Measurements from ENCODE around the gene CD99L2. TPM values are rescaled to one million over a fixed set of nuclear protein-coding genes. Genes with fewer than 3 reads are reported as not detected.
"Not testable (repeated sequence)": the region's sequence is repeated elsewhere in the genome, so short reads cannot be mapped to it uniquely, and the experiment has no call there.

The CD99L2 gene
- total RNA-seq, 1 donor from 2014 or later = 30.8 TPM

GRCh38 chrX:150893936-150894335, 4.5 kb downstream of the CD99L2 start:
- no peak for DNase-seq (ENCODE audit: low spot score in 2 of 2, unreplicated experiment in 2 of 2)
- no peak for TF ChIP-seq CTCF (IDR thresholded peaks at IDR 0.05; ENCODE audit: unreplicated experiment)
- Mint-ChIP-seq H3K36me3 (no peaks in the 10 kb centered on the region), H3K9me3 (peaks cover 6% of the 10 kb centered on the region), H3K27me3 (ENCODE audit: low read depth) (no peaks in the 10 kb centered on the region), H3K4me3 (no peak overlapping the region), H3K4me1 (no peaks in the 10 kb centered on the region), H3K27ac (no peak overlapping the region)

- Mint-ChIP-seq H3K27ac (no peak overlapping the region), H3K9me3 (peaks cover 14% of the 10 kb centered on the region), H3K27me3 (ENCODE audit: low read depth) (no peaks in the 10 kb centered on the region), H3K4me3 (no peak overlapping the region), H3K4me1 (no peaks in the 10 kb centered on the region), H3K36me3 (peaks cover 3% of the 10 kb centered on the region)
- DNase-seq (ENCODE audit: low spot score in 2 of 2, unreplicated experiment in 2 of 2) = no peak
- no peak for TF ChIP-seq CTCF (IDR thresholded peaks at IDR 0.05; ENCODE audit: unreplicated experiment)
These were observed 9.3 kb downstream of the CD99L2 start for GRCh38 chrX:150889131-150889530.

GRCh38 chrX:150887906-150888465, 10.5 kb downstream of the CD99L2 start:
- Mint-ChIP-seq H3K4me1 (no peaks in the 10 kb centered on the region), H3K9me3 (peaks cover 21% of the 10 kb centered on the region), H3K27ac (no peak overlapping the region), H3K4me3 (no peak overlapping the region), H3K36me3 (peaks cover 3% of the 10 kb centered on the region), H3K27me3 (ENCODE audit: low read depth) (no peaks in the 10 kb centered on the region)
- TF ChIP-seq CTCF (IDR thresholded peaks at IDR 0.05; ENCODE audit: unreplicated experiment) = no peak
- no peak for DNase-seq (ENCODE audit: low spot score in 2 of 2, unreplicated experiment in 2 of 2)

- not testable (repeated sequence) for DNase-seq (ENCODE audit: low spot score in 2 of 2, unreplicated experiment in 2 of 2); H3K27ac Mint-ChIP-seq; H3K27me3 Mint-ChIP-seq (ENCODE audit: low read depth); H3K4me3 Mint-ChIP-seq; H3K36me3 Mint-ChIP-seq; H3K4me1 Mint-ChIP-seq
- H3K9me3 Mint-ChIP-seq = peaks cover 21% of the 10 kb centered on the region
These were observed 11.2 kb downstream of the CD99L2 start for GRCh38 chrX:150887268-150887667.

- peaks cover 21% of the 10 kb centered on the region for H3K9me3 Mint-ChIP-seq
- H3K4me1 Mint-ChIP-seq = no peaks in the 10 kb centered on the region
- no peak for TF ChIP-seq CTCF (IDR thresholded peaks at IDR 0.05; ENCODE audit: unreplicated experiment)
- H3K27ac Mint-ChIP-seq = no peak overlapping the region
- DNase-seq (ENCODE audit: low spot score in 2 of 2, unreplicated experiment in 2 of 2) = no peak
- H3K4me3 Mint-ChIP-seq = no peak overlapping the region
- peaks cover 3% of the 10 kb centered on the region for H3K36me3 Mint-ChIP-seq
- no peaks in the 10 kb centered on the region for H3K27me3 Mint-ChIP-seq (ENCODE audit: low read depth)
These were observed 12.1 kb downstream of the CD99L2 start for GRCh38 chrX:150886381-150886780.

GRCh38 chrX:150880808-150881165, 17.7 kb downstream of the CD99L2 start:
- H3K27ac Mint-ChIP-seq = no peak overlapping the region

More at GRCh38 chrX:150880808-150881165, 17.7 kb downstream of the CD99L2 start:
- H3K4me3 Mint-ChIP-seq = no peak overlapping the region
- no peak for DNase-seq (ENCODE audit: low spot score in 2 of 2, unreplicated experiment in 2 of 2)
- peaks cover 2% of the 10 kb centered on the region for H3K36me3 Mint-ChIP-seq
- no peaks in the 10 kb centered on the region for H3K27me3 Mint-ChIP-seq (ENCODE audit: low read depth)
- TF ChIP-seq CTCF (IDR thresholded peaks at IDR 0.05; ENCODE audit: unreplicated experiment) = no peak
- H3K9me3 Mint-ChIP-seq = peaks cover 46% of the 10 kb centered on the region
- H3K4me1 Mint-ChIP-seq = no peaks in the 10 kb centered on the region
